ENCODE measurements around the gene SLIT1.

SLIT1 gene

GRCh38 chr10:97060441-97061084, 125.2 kb downstream of the SLIT1 start:
- DNase-seq = no peak

- no peak for DNase-seq
These were observed 125.9 kb downstream of the SLIT1 start for GRCh38 chr10:97059872-97060205.

GRCh38 chr10:97059006-97059871, 126.5 kb downstream of the SLIT1 start:
- DNase-seq = no peak

GRCh38 chr10:97058521-97058920, 127.2 kb downstream of the SLIT1 start:
- DNase-seq = no peak

- DNase-seq = no peak
These were observed 128.1 kb downstream of the SLIT1 start for GRCh38 chr10:97057491-97058235.

- DNase-seq = no peak
These were observed 129.6 kb downstream of the SLIT1 start for GRCh38 chr10:97056003-97056630.

GRCh38 chr10:97053276-97053675, 132.5 kb downstream of the SLIT1 start:
- DNase-seq = no peak

GRCh38 chr10:97050956-97051496, 134.7 kb downstream of the SLIT1 start:
- no peak for DNase-seq

GRCh38 chr10:97050205-97050745, 135.5 kb downstream of the SLIT1 start:
- no peak for DNase-seq

GRCh38 chr10:97049670-97050069, 136.1 kb downstream of the SLIT1 start:
- no peak for DNase-seq

- DNase-seq = no peak
These were observed 136.9 kb downstream of the SLIT1 start for GRCh38 chr10:97048649-97049427.

- no peak for DNase-seq
These were observed 138.0 kb downstream of the SLIT1 start for GRCh38 chr10:97047788-97048187.

- DNase-seq = no peak
These were observed 138.5 kb downstream of the SLIT1 start for GRCh38 chr10:97047083-97047736.

- no peak for DNase-seq
These were observed 139.2 kb downstream of the SLIT1 start for GRCh38 chr10:97046456-97047082.

GRCh38 chr10:97043563-97043855, 142.2 kb downstream of the SLIT1 start:
- DNase-seq = no peak

GRCh38 chr10:97042716-97043562, 142.8 kb downstream of the SLIT1 start:
- no peak for DNase-seq

GRCh38 chr10:97042081-97042480, 143.7 kb downstream of the SLIT1 start:
- no peak for DNase-seq

GRCh38 chr10:97040706-97041105, 145.1 kb downstream of the SLIT1 start:
- no peak for DNase-seq

GRCh38 chr10:97040248-97040584, 145.5 kb downstream of the SLIT1 start:
- DNase-seq = no peak

Data from stimulated activated CD4-positive, alpha-beta T cell treated with anti-CD3 and anti-CD28 coated beads, Interleukin-4, amount 100 ng/mL, for 24 hours (primary cell).